GM19351 (cell line): ENCODE measurements around the gene AOPEP.
A peak's percentile ranks its signal among the peaks of the same experiment; 100 is the strongest.

ENCODE experiments used
- ATAC-seq: cut with Tn5 transposase; IDR thresholded peaks from one replicate; pipeline ENCODE4 v1.9.1; 2021; ENCODE audit warnings: mild to moderate bottlenecking, moderate library complexity; ENCODE audit not compliant: unreplicated experiment

Gene AOPEP

GRCh38 chr9:94885854-94886447 lies 159.5 kb downstream of the AOPEP start:
- ATAC-seq: no peak

- ATAC-seq: no peak
Observed at GRCh38 chr9:94887721-94888120, 161.2 kb downstream of the AOPEP start.

GRCh38 chr9:94888775-94889174 lies 162.3 kb downstream of the AOPEP start:
- ATAC-seq: peak; percentile 61

- ATAC-seq: no peak
Observed at GRCh38 chr9:94889628-94890027, 163.1 kb downstream of the AOPEP start.

GRCh38 chr9:94891183-94891582 lies 164.7 kb downstream of the AOPEP start:
- ATAC-seq: no peak

GRCh38 chr9:94892675-94893074 lies 166.2 kb downstream of the AOPEP start:
- no peak for ATAC-seq

GRCh38 chr9:94894094-94894699 lies 167.7 kb downstream of the AOPEP start:
- ATAC-seq: no peak

- ATAC-seq: no peak
Observed at GRCh38 chr9:94895668-94896067, 169.2 kb downstream of the AOPEP start.

GRCh38 chr9:94896512-94896911 lies 170.0 kb downstream of the AOPEP start:
- no peak for ATAC-seq

GRCh38 chr9:94899464-94900221 lies 173.1 kb downstream of the AOPEP start:
- ATAC-seq: no peak

- ATAC-seq: no peak
Observed at GRCh38 chr9:94900222-94901018, 173.9 kb downstream of the AOPEP start.

- ATAC-seq: no peak
Observed at GRCh38 chr9:94901019-94901363, 174.5 kb downstream of the AOPEP start.

GRCh38 chr9:94903961-94904421 lies 177.5 kb downstream of the AOPEP start:
- no peak for ATAC-seq

GRCh38 chr9:94904806-94905205 lies 178.3 kb downstream of the AOPEP start:
- no peak for ATAC-seq

GRCh38 chr9:94905606-94906005 lies 179.1 kb downstream of the AOPEP start:
- ATAC-seq: no peak

- no peak for ATAC-seq
Observed at GRCh38 chr9:94906181-94906580, 179.7 kb downstream of the AOPEP start.

- no peak for ATAC-seq
Observed at GRCh38 chr9:94906713-94907112, 180.2 kb downstream of the AOPEP start.

- ATAC-seq: no peak
Observed at GRCh38 chr9:94907264-94907936, 180.9 kb downstream of the AOPEP start.

GRCh38 chr9:94908011-94908563 lies 181.6 kb downstream of the AOPEP start:
- no peak for ATAC-seq

GRCh38 chr9:94908583-94909249 lies 182.2 kb downstream of the AOPEP start:
- no peak for ATAC-seq
